HEK293 (cell line): ENCODE measurements around the gene PRADC1.

ENCODE experiments used
- CTCF ChIA-PET: fragments of 350-600 bp; formaldehyde crosslinking; extraction: SDS; loops from one replicate; lab custom pipeline; 2021; ENCODE audit warnings: antibody characterized with exemption; lab: Yijun Ruan, JAX
- POLR2A ChIA-PET: fragments of 300-600 bp; formaldehyde crosslinking; extraction: SDS; loops from one replicate; lab custom pipeline; 2020; ENCODE audit warnings: antibody characterized with exemption, inconsistent platforms; lab: Yijun Ruan, JAX
- H3K27ac ChIP-seq: fragments of 200-500 bp; sonication (Bioruptor generic); 2 replicates; pipeline ENCODE4 v1.5.1; 2014; ENCODE audit warnings: low read depth, low read length, control low read depth, inconsistent platforms; ENCODE audit errors: extremely low read depth
- H3K36me3 ChIP-seq, 2 experiments: fragments of 200-500 bp in 1 of 2; sonication (Bioruptor generic) in 1 of 2; 1 replicate in 1 of 2; 2 replicates in 1 of 2; pipeline ENCODE4 v1.5.1; 2014 to 2017; ENCODE audit warnings: inconsistent platforms in 2 of 2, low read length in 2 of 2; ENCODE audit not compliant: control insufficient read depth in 2 of 2, insufficient read depth in 1 of 2
- H3K4me1 ChIP-seq: fragments of 200-500 bp; sonication (Bioruptor generic); 2 replicates; pipeline ENCODE4 v1.5.1; 2014; ENCODE audit warnings: mild to moderate bottlenecking, low read length, inconsistent platforms; ENCODE audit not compliant: control insufficient read depth, insufficient read depth
- H3K4me3 ChIP-seq: 2 replicates; pipeline ENCODE4 v1.5.1; 2011; ENCODE audit warnings: low read depth, mild to moderate bottlenecking, control low read depth, low read length, moderate library complexity
- H3K9me3 ChIP-seq: fragments of 200-500 bp; sonication (Bioruptor generic); 2 replicates; pipeline ENCODE4 v1.5.1; 2014; ENCODE audit warnings: low read depth, low read length, inconsistent platforms; ENCODE audit not compliant: control insufficient read depth, insufficient read depth
- CTCF ChIP-seq: fragments of 450-650 bp; formaldehyde crosslinking; IDR thresholded peaks from 2 replicates; pipeline ENCODE4 v1.5.1; 2016; ENCODE audit warnings: missing biosample characterization, missing genetic modification characterization
- KLF16 ChIP-seq: fragments of 450-650 bp; formaldehyde crosslinking; IDR thresholded peaks from 2 replicates; pipeline ENCODE4 v1.5.1; 2017; ENCODE audit warnings: missing biosample characterization, missing genetic modification characterization
- ZBTB26 ChIP-seq: fragments of 450-650 bp; formaldehyde crosslinking; optimal IDR thresholded peaks from 2 replicates; pipeline ENCODE3; 2016; ENCODE audit warnings: missing biosample characterization, mild to moderate bottlenecking, missing genetic modification characterization
- ZBTB6 ChIP-seq: fragments of 450-650 bp; formaldehyde crosslinking; IDR thresholded peaks from 2 replicates; pipeline ENCODE4 v1.5.1; 2017; ENCODE audit warnings: missing biosample characterization, missing genetic modification characterization
- ZBTB8A ChIP-seq: fragments of 450-650 bp; formaldehyde crosslinking; IDR thresholded peaks from 2 replicates; pipeline ENCODE4 v1.5.1; 2016; ENCODE audit warnings: missing biosample characterization, missing genetic modification characterization
- ZNF10 ChIP-seq: fragments of 450-650 bp; formaldehyde crosslinking; IDR thresholded peaks from 2 replicates; pipeline ENCODE4 v1.5.1; 2017; ENCODE audit warnings: missing biosample characterization, missing genetic modification characterization
- ZNF121 ChIP-seq: fragments of 450-650 bp; formaldehyde crosslinking; IDR thresholded peaks from 2 replicates; pipeline ENCODE4 v1.5.1; 2016; ENCODE audit warnings: missing biosample characterization, missing genetic modification characterization
- ZNF157 ChIP-seq: fragments of 450-650 bp; formaldehyde crosslinking; IDR thresholded peaks from 2 replicates; pipeline ENCODE4 v1.5.1; 2016; ENCODE audit warnings: missing biosample characterization, missing genetic modification characterization
- ZNF223 ChIP-seq: fragments of 450-650 bp; formaldehyde crosslinking; IDR thresholded peaks from 2 replicates; pipeline ENCODE4 v1.5.1; 2016; ENCODE audit warnings: missing biosample characterization, missing genetic modification characterization
- ZNF335 ChIP-seq: fragments of 450-650 bp; formaldehyde crosslinking; conservative IDR thresholded peaks from 2 replicates; pipeline ENCODE4 v1.5.1; 2016; ENCODE audit warnings: missing biosample characterization, missing genetic modification characterization
- ZNF394 ChIP-seq: fragments of 450-650 bp; formaldehyde crosslinking; IDR thresholded peaks from 2 replicates; pipeline ENCODE4 v1.5.1; 2016; ENCODE audit warnings: missing biosample characterization, missing genetic modification characterization, mild to moderate bottlenecking, moderate library complexity, borderline replicate concordance
- ZNF560 ChIP-seq: fragments of 450-650 bp; formaldehyde crosslinking; IDR thresholded peaks from 2 replicates; pipeline ENCODE4 v1.5.1; 2017; ENCODE audit warnings: missing biosample characterization, missing genetic modification characterization, borderline replicate concordance
- ZNF776 ChIP-seq: fragments of 450-650 bp; formaldehyde crosslinking; IDR thresholded peaks from 2 replicates; pipeline ENCODE4 v1.5.0; 2017; ENCODE audit warnings: missing biosample characterization, missing genetic modification characterization, borderline replicate concordance
- ZNF777 ChIP-seq: fragments of 450-650 bp; formaldehyde crosslinking; IDR thresholded peaks from 2 replicates; pipeline ENCODE4 v1.5.1; 2017; ENCODE audit warnings: missing biosample characterization, missing genetic modification characterization, borderline replicate concordance
- TF ChIP-seq, protein P1 (sequence below): fragments of 450-650 bp; formaldehyde crosslinking; IDR thresholded peaks from 2 replicates; pipeline ENCODE4 v1.5.1; 2016; ENCODE audit warnings: missing biosample characterization, missing genetic modification characterization, low read depth

Gene PRADC1

GRCh38 chr2:73268830-73269685 is 36.0 kb upstream of the PRADC1 start (continued):
- peak; percentile 41; the same call in 1 of the 2 replicates for TF ChIP-seq ZBTB6 (tag by site-specific recombination)
- TF ChIP-seq ZBTB26 (tag by site-specific recombination): peak; percentile 81
- TF ChIP-seq ZBTB8A (tag by site-specific recombination): peak; percentile 68
- peak; percentile 36; the same call in 1 of the 2 replicates for TF ChIP-seq ZNF560 (tag by site-specific recombination)
- TF ChIP-seq CTCF (tag by site-specific recombination): peak; percentile 75; the same call in 1 of the 2 replicates
- TF ChIP-seq ZNF777 (tag by site-specific recombination): peak; percentile 8; the same call in 1 of the 2 replicates
- 0 out of 2 replicates have a peak, but pooled peaks have one; percentile 21 for TF ChIP-seq ZNF10
- TF ChIP-seq ZNF335 (tag by site-specific recombination): peak; percentile 42; the same call in 1 of the 2 replicates
- TF ChIP-seq ZNF394 (tag by site-specific recombination): peak; percentile 80; the same call in 1 of the 2 replicates
- TF ChIP-seq, protein P1, sequence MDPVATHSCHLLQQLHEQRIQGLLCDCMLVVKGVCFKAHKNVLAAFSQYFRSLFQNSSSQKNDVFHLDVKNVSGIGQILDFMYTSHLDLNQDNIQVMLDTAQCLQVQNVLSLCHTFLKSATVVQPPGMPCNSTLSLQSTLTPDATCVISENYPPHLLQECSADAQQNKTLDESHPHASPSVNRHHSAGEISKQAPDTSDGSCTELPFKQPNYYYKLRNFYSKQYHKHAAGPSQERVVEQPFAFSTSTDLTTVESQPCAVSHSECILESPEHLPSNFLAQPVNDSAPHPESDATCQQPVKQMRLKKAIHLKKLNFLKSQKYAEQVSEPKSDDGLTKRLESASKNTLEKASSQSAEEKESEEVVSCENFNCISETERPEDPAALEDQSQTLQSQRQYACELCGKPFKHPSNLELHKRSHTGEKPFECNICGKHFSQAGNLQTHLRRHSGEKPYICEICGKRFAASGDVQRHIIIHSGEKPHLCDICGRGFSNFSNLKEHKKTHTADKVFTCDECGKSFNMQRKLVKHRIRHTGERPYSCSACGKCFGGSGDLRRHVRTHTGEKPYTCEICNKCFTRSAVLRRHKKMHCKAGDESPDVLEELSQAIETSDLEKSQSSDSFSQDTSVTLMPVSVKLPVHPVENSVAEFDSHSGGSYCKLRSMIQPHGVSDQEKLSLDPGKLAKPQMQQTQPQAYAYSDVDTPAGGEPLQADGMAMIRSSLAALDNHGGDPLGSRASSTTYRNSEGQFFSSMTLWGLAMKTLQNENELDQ (tag by site-specific recombination): no peak

DNA sequence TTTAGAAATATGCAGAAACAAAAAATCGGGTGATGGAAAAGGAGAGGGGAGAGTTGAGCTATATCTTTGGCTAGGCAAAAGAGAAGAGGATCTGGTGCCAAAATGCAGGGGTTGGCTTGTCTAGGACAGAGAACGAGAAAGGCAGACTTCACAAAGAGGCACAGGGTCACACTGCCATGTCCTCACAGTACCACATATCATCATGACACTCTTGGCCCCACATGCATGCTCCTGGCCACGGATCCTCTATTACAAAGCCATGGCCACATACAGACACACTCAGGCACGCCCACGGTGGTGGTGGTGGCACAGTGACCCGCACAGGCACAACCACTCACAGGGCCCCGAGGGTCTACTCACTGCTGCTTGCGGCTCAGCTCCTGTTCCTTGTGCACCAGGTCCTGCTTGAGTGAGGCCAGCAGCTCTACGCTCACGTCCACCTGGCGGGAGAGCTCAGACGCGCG is 35.4 kb upstream of the PRADC1 start:
- peak overlapping the region; percentile 44 for H3K4me3 ChIP-seq
- CTCF ChIA-PET: interaction anchor here (0.7 to 2.1 kb wide), 8 partner anchors 9 to 156 kb away, joined by 3 to 8 read pairs (median 6); no protein-coding TSS in a partner anchor

GRCh38 chr2:73267008-73267407 is 34.0 kb upstream of the PRADC1 start:
- ChIA-PET CTCF (interaction anchor here (0.7 to 2.1 kb wide), 2 partner anchors 10 to 25 kb away, joined by 3 to 8 read pairs; no protein-coding TSS in a partner anchor), POLR2A (no interaction called here)
- Histone ChIP-seq H3K4me1 (peaks cover 4% of the 10 kb centered on the region; the same call in 1 of the 2 replicates), H3K27ac (no peak overlapping the region), H3K9me3 (no peaks in the 10 kb centered on the region), H3K36me3 (peaks cover 0 to 37% of the 10 kb centered on the region in 2 experiments; a peak in 2 of 3 replicates), H3K4me3 (no peak overlapping the region)
- TF ChIP-seq ZNF776 (tag by site-specific recombination) (no peak), KLF16 (tag by site-specific recombination) (0 out of 2 replicates have a peak, but pooled peaks have one; percentile 16)

More for the DNA sequence above, 35.4 kb upstream of the PRADC1 start:
- POLR2A ChIA-PET: interaction anchor here (1.3 to 2.1 kb wide), 3 partner anchors 12 to 35 kb away, joined by 4 to 7 read pairs (median 5); partner anchors contain the start of genes CCT7 and PRADC1
- H3K4me1 ChIP-seq: peaks cover 4% of the 10 kb centered on the region; the same call in 1 of the 2 replicates
- H3K27ac ChIP-seq: peak overlapping the region; percentile 53; the same call in 1 of the 2 replicates
- no peaks in the 10 kb centered on the region for H3K9me3 ChIP-seq
- H3K36me3 ChIP-seq: peaks cover 0 to 32% of the 10 kb centered on the region in 2 experiments; a peak in 2 of 3 replicates
- TF ChIP-seq ZNF157: no peak
- no peak for TF ChIP-seq ZNF223
- TF ChIP-seq ZNF121 (tag by site-specific recombination): peak; percentile 66; the same call in 1 of the 2 replicates
- 0 out of 2 replicates have a peak, but pooled peaks have one; percentile 9 for TF ChIP-seq KLF16 (tag by site-specific recombination)
- TF ChIP-seq, all 188 proteins: peak for 2
